A673 (cell line): ENCODE results near the gene NPAS1. TPM values are rescaled to one million over a fixed set of nuclear protein-coding genes. Genes with fewer than 3 reads are reported as not detected.

Source experiments
- BruUV-seq: library from RNA; stranded (reverse); fragments of 400-500 nt; replicated peaks from 2 replicates; lab custom pipeline; 2021; lab: Mats Ljungman, UMichigan
- CTCF ChIA-PET: fragments of 300-600 bp; sonication (Branson Sonifier 250); formaldehyde crosslinking; loops from one replicate; lab custom pipeline; 2022; ENCODE audit warnings: antibody characterized with exemption; lab: Charles Lee
- POLR2A ChIA-PET: fragments of 300-600 bp; sonication (Branson Sonifier 250); formaldehyde crosslinking; loops from one replicate; lab custom pipeline; 2022; ENCODE audit warnings: antibody characterized with exemption; ENCODE audit not compliant: low non-redundant PET; lab: Charles Lee
- DNase-seq: peaks from one replicate; pipeline ENCODE4 v3.0.0-alpha.2; 2015; ENCODE audit warnings: low spot score
- H3K27ac ChIP-seq: fragments of 200-600 bp; sonication (generic); 2 replicates; pipeline ENCODE4 v1.5.1; 2016; ENCODE audit warnings: mixed run types, low read depth, mild to moderate bottlenecking, mixed read lengths, antibody characterized with exemption, low read length; ENCODE audit not compliant: poor library complexity, severe bottlenecking
- H3K27me3 ChIP-seq: fragments of 200-600 bp; sonication (generic); replicated peaks from 2 replicates; pipeline ENCODE4 v1.6.1; 2017; ENCODE audit warnings: mixed run types, low read depth, mild to moderate bottlenecking, mixed read lengths, antibody characterized with exemption, low read length; ENCODE audit not compliant: insufficient read depth, poor library complexity
- H3K36me3 ChIP-seq: fragments of 200-600 bp; sonication (generic); 2 replicates; pipeline ENCODE4 v1.6.1; 2016; ENCODE audit warnings: mixed run types, mild to moderate bottlenecking, mixed read lengths, antibody characterized with exemption, low read length; ENCODE audit not compliant: insufficient read depth, poor library complexity, severe bottlenecking
- H3K4me1 ChIP-seq: fragments of 200-600 bp; sonication (generic); 2 replicates; pipeline ENCODE4 v1.6.1; 2017; ENCODE audit warnings: mixed run types, mild to moderate bottlenecking, mixed read lengths, antibody characterized with exemption, low read length; ENCODE audit not compliant: insufficient read depth, poor library complexity, severe bottlenecking
- H3K4me3 ChIP-seq: fragments of 200-600 bp; sonication (generic); 2 replicates; pipeline ENCODE4 v1.5.1; 2016; ENCODE audit warnings: low read depth, mixed run types, mild to moderate bottlenecking, mixed read lengths, low read length; ENCODE audit not compliant: poor library complexity, severe bottlenecking
- H3K9me3 ChIP-seq: fragments of 200-600 bp; sonication (generic); 2 replicates; pipeline ENCODE4 v1.6.1; 2016; ENCODE audit warnings: mixed run types, low read depth, mild to moderate bottlenecking, mixed read lengths, antibody characterized with exemption, low read length; ENCODE audit not compliant: poor library complexity, severe bottlenecking
- EZH2 ChIP-seq: fragments of 200-600 bp; sonication (generic); IDR thresholded peaks from 2 replicates; pipeline ENCODE4 v1.6.1; 2017; ENCODE audit warnings: borderline replicate concordance, low read depth, mild to moderate bottlenecking, mixed read lengths, antibody characterized with exemption, low read length; ENCODE audit not compliant: poor library complexity, severe bottlenecking
- intact Hi-C: fragments of 100-400 bp; cut with micrococcal nuclease; formaldehyde crosslinking; loops from one replicate; pipeline ENCODE4 v1.10.0; 2022; ENCODE audit not compliant: unreplicated experiment
- total RNA-seq: library from RNA; stranded (reverse); gene quantifications from 2 replicates; pipeline ENCODE4 v1.2.3, GENCODE V29; 2021
- TF ChIP-seq, protein P1 (sequence below): fragments of 300-800, 200-600 bp; sonication (generic); conservative IDR thresholded peaks from 2 replicates; pipeline ENCODE4 v1.5.1; 2017; ENCODE audit warnings: low read depth, mild to moderate bottlenecking, antibody characterized with exemption, low read length, moderate library complexity, mixed read lengths

NPAS1 gene
- total RNA-seq, 1 experiment from 2014 or later, result 2.1 TPM

GRCh38 chr19:46979126-46980105 lies 40.2 kb upstream of the NPAS1 start:
- Histone ChIP-seq H3K27ac (no peak overlapping the region), H3K36me3 (no peaks in the 10 kb centered on the region), H3K4me1 (peaks cover 59% of the 10 kb centered on the region), H3K9me3 (no peaks in the 10 kb centered on the region), H3K4me3 (no peak overlapping the region), H3K27me3 (no peaks in the 10 kb centered on the region)
- intact Hi-C loops, result no loop called here
- ChIA-PET CTCF (no interaction called here), POLR2A (no interaction called here)
- DNase-seq, result no peak
- TF ChIP-seq, protein P1, sequence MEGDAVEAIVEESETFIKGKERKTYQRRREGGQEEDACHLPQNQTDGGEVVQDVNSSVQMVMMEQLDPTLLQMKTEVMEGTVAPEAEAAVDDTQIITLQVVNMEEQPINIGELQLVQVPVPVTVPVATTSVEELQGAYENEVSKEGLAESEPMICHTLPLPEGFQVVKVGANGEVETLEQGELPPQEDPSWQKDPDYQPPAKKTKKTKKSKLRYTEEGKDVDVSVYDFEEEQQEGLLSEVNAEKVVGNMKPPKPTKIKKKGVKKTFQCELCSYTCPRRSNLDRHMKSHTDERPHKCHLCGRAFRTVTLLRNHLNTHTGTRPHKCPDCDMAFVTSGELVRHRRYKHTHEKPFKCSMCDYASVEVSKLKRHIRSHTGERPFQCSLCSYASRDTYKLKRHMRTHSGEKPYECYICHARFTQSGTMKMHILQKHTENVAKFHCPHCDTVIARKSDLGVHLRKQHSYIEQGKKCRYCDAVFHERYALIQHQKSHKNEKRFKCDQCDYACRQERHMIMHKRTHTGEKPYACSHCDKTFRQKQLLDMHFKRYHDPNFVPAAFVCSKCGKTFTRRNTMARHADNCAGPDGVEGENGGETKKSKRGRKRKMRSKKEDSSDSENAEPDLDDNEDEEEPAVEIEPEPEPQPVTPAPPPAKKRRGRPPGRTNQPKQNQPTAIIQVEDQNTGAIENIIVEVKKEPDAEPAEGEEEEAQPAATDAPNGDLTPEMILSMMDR, result no peak
- TF ChIP-seq EZH2, result no peak
- no TSS peak for BruUV-seq

- peaks cover 58% of the 10 kb centered on the region for H3K4me1 ChIP-seq
- BruUV-seq, result no TSS peak
- no peak overlapping the region for H3K4me3 ChIP-seq
- no peaks in the 10 kb centered on the region for H3K36me3 ChIP-seq
- H3K9me3 ChIP-seq, result no peaks in the 10 kb centered on the region
- H3K27ac ChIP-seq, result no peak overlapping the region
- TF ChIP-seq, protein P1, result no peak
- no peak for TF ChIP-seq EZH2
- intact Hi-C loops, result no loop called here
- POLR2A ChIA-PET, result no interaction called here
- CTCF ChIA-PET, result no interaction called here
- DNase-seq, result no peak
- no peaks in the 10 kb centered on the region for H3K27me3 ChIP-seq
Observed at GRCh38 chr19:46980761-46981160, 38.9 kb upstream of the NPAS1 start.

DNA sequence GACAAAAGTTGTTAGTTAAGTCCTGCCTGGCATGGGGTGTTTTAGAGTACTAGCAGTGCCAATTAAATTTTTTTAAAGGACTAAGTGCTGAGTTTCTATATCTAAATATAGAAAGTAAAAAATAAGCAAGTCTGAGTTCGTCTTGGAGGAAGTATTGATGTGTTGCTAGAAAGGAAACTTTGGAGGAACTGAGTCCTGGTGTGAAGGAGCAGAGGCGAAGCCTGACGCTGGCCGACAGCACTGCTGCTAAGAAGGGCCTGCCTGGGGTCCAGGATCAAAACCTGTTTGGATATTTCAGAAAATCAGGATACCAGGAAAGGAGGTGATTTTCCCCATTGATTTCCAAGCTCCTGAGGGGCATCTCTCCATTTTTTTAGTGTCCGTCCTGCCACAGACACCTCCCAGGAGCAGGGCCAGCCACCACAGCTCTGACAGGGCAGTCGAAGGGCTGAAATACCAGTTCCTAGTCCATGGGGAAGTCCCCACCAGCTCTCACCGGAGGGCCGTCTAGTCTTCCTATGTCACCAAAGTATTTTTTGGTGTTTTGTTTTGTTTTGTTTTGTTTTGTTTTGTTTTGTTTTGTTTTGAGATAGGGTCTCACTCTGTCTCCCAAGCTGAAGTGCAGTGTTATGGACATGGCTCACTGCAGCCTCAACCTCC lies 38.2 kb upstream of the NPAS1 start:
- TF ChIP-seq EZH2, result no peak
- TF ChIP-seq, protein P1, result no peak
- Histone ChIP-seq H3K9me3 (no peaks in the 10 kb centered on the region), H3K4me3 (no peak overlapping the region), H3K36me3 (no peaks in the 10 kb centered on the region), H3K27ac (no peak overlapping the region), H3K27me3 (no peaks in the 10 kb centered on the region), H3K4me1 (peaks cover 51% of the 10 kb centered on the region)
- no peak for DNase-seq
- CTCF ChIA-PET, result no interaction called here
- intact Hi-C loops, result no loop called here
- POLR2A ChIA-PET, result interaction anchor here (0.7 kb wide), 1 partner anchor 353 kb away, joined by 5 read pairs; no protein-coding TSS in a partner anchor
- BruUV-seq, result no TSS peak
